HepG2 (cell line): ENCODE data around the gene PTPRM. TPM values are rescaled to one million over a fixed set of nuclear protein-coding genes. Genes with fewer than 3 reads are reported as not detected.

Experiments
- ATAC-seq: fragments of 200-7000 bp; cut with Tn5 transposase; 3 replicates; pipeline ENCODE4 v1.9.1; 2020; ENCODE audit warnings: mild to moderate bottlenecking, moderate library complexity
- BruUV-seq: library from RNA; stranded (reverse); fragments of 400-500 nt; replicated peaks from 2 replicates; lab custom pipeline; 2021; lab: Mats Ljungman, UMichigan
- CTCF ChIA-PET: fragments of 300-600 bp; formaldehyde crosslinking; extraction: SDS; loops from one replicate; lab custom pipeline; 2021; ENCODE audit warnings: low total read pairs, inconsistent platforms, low intra/inter-chr PET ratio; lab: Yijun Ruan, JAX
- POLR2A ChIA-PET: fragments of 350-600 bp; sonication (Branson Sonifier 250); formaldehyde crosslinking; loops from one replicate; lab custom pipeline; 2020; ENCODE audit warnings: antibody characterized with exemption, inconsistent platforms; lab: Yijun Ruan, JAX
- DNase-seq: peaks from one replicate; pipeline ENCODE4 v3.0.0-alpha.2; 2015; ENCODE audit warnings: low spot score
- FAIRE-seq: peaks from 3 replicates; lab custom pipeline; 2011; peaks lifted over from hg19 to GRCh38; lab: Jason Lieb, UNC
- H2AFZ ChIP-seq: one replicate; pipeline ENCODE4 v1.6.1; 2011; ENCODE audit warnings: low read length, inconsistent platforms
- H3K27ac ChIP-seq: fragments of 300-600 bp; 3 replicates; pipeline ENCODE4 v1.8.0; 2011; ENCODE audit warnings: mixed run types, mild to moderate bottlenecking, mixed read lengths, low read length, inconsistent platforms; ENCODE audit not compliant: insufficient read depth; ENCODE audit errors: extremely low read length
- H3K27me3 ChIP-seq, 2 experiments: fragments of 200-600 bp in 1 of 2; 2 replicates in 1 of 2; 3 replicates in 1 of 2; pipeline versions ENCODE4 v1.6.0 to v1.8.0; 2011; ENCODE audit warnings: low read length in 2 of 2, mild to moderate bottlenecking in 2 of 2, moderate library complexity in 2 of 2, inconsistent platforms in 1 of 2; ENCODE audit not compliant: insufficient read depth in 2 of 2, control insufficient read depth in 1 of 2
- H3K36me3 ChIP-seq, 2 experiments: fragments of 200-600 bp in 1 of 2; replicated peaks in 1 of 2; 2 replicates in 1 of 2; 3 replicates in 1 of 2; pipeline versions ENCODE4 v1.5.1 to v1.8.0; 2011; ENCODE audit warnings: low read length in 2 of 2, inconsistent platforms in 1 of 2; ENCODE audit not compliant: insufficient read depth in 2 of 2, control insufficient read depth in 1 of 2
- H3K4me1 ChIP-seq: 2 replicates; pipeline ENCODE4 v1.5.1; 2012; ENCODE audit warnings: low read length, inconsistent platforms; ENCODE audit not compliant: insufficient read depth
- H3K4me2 ChIP-seq: 2 replicates; pipeline ENCODE4 v1.6.0; 2011; ENCODE audit warnings: low read depth, low read length, inconsistent platforms
- H3K4me3 ChIP-seq, 3 experiments: fragments of 200-600 bp in 1 of 3; sonication (generic), shearing (Covaris generic) in 1 of 3; replicated peaks in 1 of 3; 2 replicates each; pipeline ENCODE4 v1.5.1; 2011 to 2016; ENCODE audit warnings: low read length in 3 of 3, inconsistent platforms in 2 of 3, low read depth in 2 of 3, mild to moderate bottlenecking in 2 of 3, control low read depth in 1 of 3, mixed read lengths in 1 of 3; ENCODE audit not compliant: insufficient read depth in 1 of 3
- H3K79me2 ChIP-seq: one replicate; pipeline ENCODE4 v1.6.1; 2011; ENCODE audit warnings: low read length, inconsistent platforms; ENCODE audit not compliant: insufficient read depth
- H3K9ac ChIP-seq: 2 replicates; pipeline ENCODE4 v1.6.0; 2011; ENCODE audit warnings: mild to moderate bottlenecking, low read depth, low read length, inconsistent platforms; ENCODE audit not compliant: insufficient read depth
- H3K9me3 ChIP-seq: 2 replicates; pipeline ENCODE4 v1.5.1; 2012; ENCODE audit warnings: mild to moderate bottlenecking, low read length
- H4K20me1 ChIP-seq: 2 replicates; pipeline ENCODE4 v1.6.0; 2011; ENCODE audit warnings: inconsistent platforms, mild to moderate bottlenecking, low read length, moderate library complexity; ENCODE audit not compliant: insufficient read depth
- CCDC6 ChIP-seq: sonication (generic); formaldehyde crosslinking; IDR thresholded peaks from 2 replicates; pipeline ENCODE4 v1.8.1; 2022; ENCODE audit warnings: mild to moderate bottlenecking, missing genetic modification reagents, moderate library complexity
- DNMT3B ChIP-seq: conservative IDR thresholded peaks from 2 replicates; pipeline ENCODE4 v1.6.1; 2016; ENCODE audit warnings: missing biosample characterization, control low read depth
- PRMT3 ChIP-seq: sonication (generic); formaldehyde crosslinking; IDR thresholded peaks from 2 replicates; pipeline ENCODE4 v1.8.1; 2022; ENCODE audit warnings: low read depth, mild to moderate bottlenecking, moderate library complexity, missing genetic modification reagents, borderline replicate concordance
- WGBS: methylation state at CpG from one replicate; pipeline ENCODE4 v1.1.6; 2017; ENCODE audit warnings: low lambda C conversion rate; 5-methylcytosine and 5-hydroxymethylcytosine counted together
- in situ Hi-C: cut with HindIII; loops from 2 replicates; pipeline ENCODE4 v1.10.0; 2017; ENCODE audit warnings: low pct_unique_long_range_greater_than_20kb; ENCODE audit not compliant: extremely low pct_ligation_motif_present
- intact Hi-C: fragments of 100-400 bp; cut with micrococcal nuclease; formaldehyde crosslinking; loops from one replicate; pipeline ENCODE4 v1.10.0; 2022; ENCODE audit not compliant: unreplicated experiment
- polyA plus RNA-seq, 8 experiments: library from polyadenylated mRNA; depleted of rRNA in 3 of 8; stranded (reverse) in 7 of 8; unstranded in 1 of 8; fragments of >200 nt; fragmentation: Illumina TruSeq in 4 of 8; extraction: Trizol in 4 of 8; gene quantifications; 2 replicates each; pipeline versions ENCODE4 v1.2.1 to v1.2.3, GENCODE V29; 2011 to 2016; ENCODE audit warnings: low read depth in 4 of 8, missing spikeins in 1 of 8, mixed read lengths in 1 of 8; ENCODE audit not compliant: insufficient read depth in 1 of 8
- total RNA-seq, 5 experiments: library from RNA; depleted of rRNA; stranded (reverse); fragments of >200 nt; fragmentation: Illumina TruSeq; extraction: Trizol; gene quantifications; 2 replicates each; pipeline ENCODE4 v1.2.3, GENCODE V29; 2016; ENCODE audit warnings: low read depth in 1 of 5
- TF ChIP-seq, protein P1 (sequence below): sonication (generic); formaldehyde crosslinking; IDR thresholded peaks from 2 replicates; pipeline ENCODE4 v1.4.0; 2020; ENCODE audit warnings: mild to moderate bottlenecking, missing genetic modification reagents
- TF ChIP-seq, protein P2 (sequence below): IDR thresholded peaks from 2 replicates; pipeline ENCODE4 v1.6.1; 2016; ENCODE audit warnings: missing compliant biosample characterization, missing genetic modification reagents, borderline replicate concordance
- TF ChIP-seq, protein P3 (sequence below): sonication (generic); formaldehyde crosslinking; IDR thresholded peaks from 2 replicates; pipeline ENCODE4 v1.8.0; 2022; ENCODE audit warnings: mild to moderate bottlenecking, missing genetic modification reagents, moderate library complexity

PTPRM gene
- total and polyA plus RNA-seq, 2 of the 13 experiments (the other 11 are each of a cell fraction or from before 2014, with no cell fraction given), result 12.6 to 108 TPM

DNA sequence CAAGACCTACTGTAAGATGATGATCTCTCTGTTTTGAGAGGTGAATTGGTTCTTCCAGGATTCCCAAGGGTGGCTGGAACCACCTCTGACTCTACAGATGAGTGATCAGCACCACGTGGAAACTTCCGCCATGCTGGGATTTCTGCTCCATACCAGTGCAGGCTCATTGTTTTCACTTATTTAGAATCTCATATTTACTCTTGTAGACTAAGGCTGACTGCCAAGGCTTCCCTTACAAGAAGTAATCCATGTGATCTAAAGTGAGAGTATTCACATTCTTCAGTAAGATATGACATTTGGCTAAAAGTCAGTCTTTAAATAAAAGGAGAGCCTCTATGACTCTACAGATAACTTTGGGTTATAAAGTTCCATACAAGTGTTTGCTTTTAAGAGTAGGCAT, 719.2 kb downstream of the PTPRM start:
- FAIRE-seq, result no peak
- intact Hi-C loops, result no loop called here
- no peak for ATAC-seq
- CTCF ChIA-PET, result no interaction called here
- Histone ChIP-seq H3K36me3 (no peaks in the 10 kb centered on the region), H3K79me2 (no peaks in the 10 kb centered on the region)
- no peak for TF ChIP-seq DNMT3B
- TF ChIP-seq, protein P1, sequence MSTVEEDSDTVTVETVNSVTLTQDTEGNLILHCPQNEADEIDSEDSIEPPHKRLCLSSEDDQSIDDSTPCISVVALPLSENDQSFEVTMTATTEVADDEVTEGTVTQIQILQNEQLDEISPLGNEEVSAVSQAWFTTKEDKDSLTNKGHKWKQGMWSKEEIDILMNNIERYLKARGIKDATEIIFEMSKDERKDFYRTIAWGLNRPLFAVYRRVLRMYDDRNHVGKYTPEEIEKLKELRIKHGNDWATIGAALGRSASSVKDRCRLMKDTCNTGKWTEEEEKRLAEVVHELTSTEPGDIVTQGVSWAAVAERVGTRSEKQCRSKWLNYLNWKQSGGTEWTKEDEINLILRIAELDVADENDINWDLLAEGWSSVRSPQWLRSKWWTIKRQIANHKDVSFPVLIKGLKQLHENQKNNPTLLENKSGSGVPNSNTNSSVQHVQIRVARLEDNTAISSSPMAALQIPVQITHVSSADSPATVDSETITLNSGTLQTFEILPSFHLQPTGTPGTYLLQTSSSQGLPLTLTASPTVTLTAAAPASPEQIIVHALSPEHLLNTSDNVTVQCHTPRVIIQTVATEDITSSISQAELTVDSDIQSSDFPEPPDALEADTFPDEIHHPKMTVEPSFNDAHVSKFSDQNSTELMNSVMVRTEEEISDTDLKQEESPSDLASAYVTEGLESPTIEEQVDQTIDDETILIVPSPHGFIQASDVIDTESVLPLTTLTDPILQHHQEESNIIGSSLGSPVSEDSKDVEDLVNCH (CRISPR knock-in tag), result no peak
- TF ChIP-seq, protein P2, sequence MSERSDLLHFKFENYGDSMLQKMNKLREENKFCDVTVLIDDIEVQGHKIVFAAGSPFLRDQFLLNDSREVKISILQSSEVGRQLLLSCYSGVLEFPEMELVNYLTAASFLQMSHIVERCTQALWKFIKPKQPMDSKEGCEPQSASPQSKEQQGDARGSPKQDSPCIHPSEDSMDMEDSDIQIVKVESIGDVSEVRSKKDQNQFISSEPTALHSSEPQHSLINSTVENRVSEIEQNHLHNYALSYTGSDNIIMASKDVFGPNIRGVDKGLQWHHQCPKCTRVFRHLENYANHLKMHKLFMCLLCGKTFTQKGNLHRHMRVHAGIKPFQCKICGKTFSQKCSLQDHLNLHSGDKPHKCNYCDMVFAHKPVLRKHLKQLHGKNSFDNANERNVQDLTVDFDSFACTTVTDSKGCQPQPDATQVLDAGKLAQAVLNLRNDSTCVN (CRISPR knock-in tag), result no peak
- TF ChIP-seq, protein P3, sequence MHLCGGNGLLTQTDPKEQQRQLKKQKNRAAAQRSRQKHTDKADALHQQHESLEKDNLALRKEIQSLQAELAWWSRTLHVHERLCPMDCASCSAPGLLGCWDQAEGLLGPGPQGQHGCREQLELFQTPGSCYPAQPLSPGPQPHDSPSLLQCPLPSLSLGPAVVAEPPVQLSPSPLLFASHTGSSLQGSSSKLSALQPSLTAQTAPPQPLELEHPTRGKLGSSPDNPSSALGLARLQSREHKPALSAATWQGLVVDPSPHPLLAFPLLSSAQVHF, result no peak
- no peak for TF ChIP-seq PRMT3 (CRISPR knock-in tag)
- no peak for TF ChIP-seq CCDC6 (CRISPR knock-in tag)
- TF ChIP-seq, all 625 proteins: peak for 0
- WGBS, result 100% methylated on average over 2 of the region's 2 CpGs
- POLR2A ChIA-PET, result no interaction called here
- in situ Hi-C loops, result no loop called here
- Histone ChIP-seq H3K27ac (no peak overlapping the region), H3K9ac (no peak overlapping the region), H4K20me1 (no peaks in the 10 kb centered on the region), H2AFZ (no peak overlapping the region), H3K4me1 (peaks cover 12% of the 10 kb centered on the region), H3K27me3 (no peaks in the 10 kb centered on the region), H3K4me2 (no peak overlapping the region), H3K9me3 (no peaks in the 10 kb centered on the region), H3K4me3 (no peak overlapping the region)
- no peak for DNase-seq
- BruUV-seq, result no TSS peak
